T follicular helper cell (primary cell): Measurements from ENCODE around the gene PCDHA10.
"Not testable (repeated sequence)": the region's sequence is repeated elsewhere in the genome, so short reads cannot be mapped to it uniquely, and the experiment has no call there.

ENCODE experiments used
- DNase-seq: peaks from one replicate; pipeline ENCODE4 v3.0.0-alpha.2; 2020; ENCODE audit warnings: low read depth

PCDHA10 gene

DNA sequence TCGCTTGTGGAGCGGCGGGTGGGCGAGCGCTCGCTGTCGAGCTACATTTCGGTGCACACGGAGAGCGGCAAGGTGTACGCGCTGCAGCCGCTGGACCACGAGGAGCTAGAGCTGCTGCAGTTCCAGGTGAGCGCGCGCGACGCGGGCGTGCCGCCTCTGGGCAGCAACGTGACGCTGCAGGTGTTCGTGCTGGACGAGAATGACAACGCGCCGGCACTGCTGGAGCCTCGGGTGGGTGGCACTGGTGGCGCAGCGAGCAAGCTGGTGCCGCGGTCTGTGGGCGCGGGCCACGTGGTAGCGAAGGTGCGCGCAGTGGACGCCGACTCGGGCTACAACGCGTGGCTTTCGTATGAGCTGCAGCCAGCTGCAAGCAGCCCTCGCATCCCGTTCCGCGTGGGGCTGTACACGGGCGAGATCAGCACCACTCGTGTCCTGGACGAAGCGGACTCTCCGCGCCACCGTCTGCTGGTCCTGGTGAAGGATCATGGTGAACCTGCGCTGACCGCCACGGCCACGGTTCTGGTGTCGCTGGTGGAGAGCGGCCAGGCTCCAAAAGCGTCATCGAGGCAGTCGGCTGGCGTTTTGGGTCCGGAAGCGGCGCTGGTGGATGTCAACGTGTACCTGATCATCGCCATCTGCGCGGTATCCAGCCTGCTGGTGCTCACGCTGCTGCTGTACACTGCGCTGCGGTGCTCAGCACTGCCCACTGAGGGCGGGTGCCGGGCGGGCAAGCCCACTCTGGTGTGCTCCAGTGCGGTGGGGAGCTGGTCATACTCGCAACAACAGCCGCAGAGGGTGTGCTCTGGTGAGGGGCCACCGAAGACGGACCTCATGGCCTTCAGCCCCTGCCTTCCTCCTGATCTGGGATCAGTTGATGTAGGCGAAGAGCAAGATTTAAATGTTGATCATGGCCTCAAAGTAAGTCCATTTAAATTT is 12.6 kb upstream of the PCDHA10 start:
- no peak for DNase-seq

DNA sequence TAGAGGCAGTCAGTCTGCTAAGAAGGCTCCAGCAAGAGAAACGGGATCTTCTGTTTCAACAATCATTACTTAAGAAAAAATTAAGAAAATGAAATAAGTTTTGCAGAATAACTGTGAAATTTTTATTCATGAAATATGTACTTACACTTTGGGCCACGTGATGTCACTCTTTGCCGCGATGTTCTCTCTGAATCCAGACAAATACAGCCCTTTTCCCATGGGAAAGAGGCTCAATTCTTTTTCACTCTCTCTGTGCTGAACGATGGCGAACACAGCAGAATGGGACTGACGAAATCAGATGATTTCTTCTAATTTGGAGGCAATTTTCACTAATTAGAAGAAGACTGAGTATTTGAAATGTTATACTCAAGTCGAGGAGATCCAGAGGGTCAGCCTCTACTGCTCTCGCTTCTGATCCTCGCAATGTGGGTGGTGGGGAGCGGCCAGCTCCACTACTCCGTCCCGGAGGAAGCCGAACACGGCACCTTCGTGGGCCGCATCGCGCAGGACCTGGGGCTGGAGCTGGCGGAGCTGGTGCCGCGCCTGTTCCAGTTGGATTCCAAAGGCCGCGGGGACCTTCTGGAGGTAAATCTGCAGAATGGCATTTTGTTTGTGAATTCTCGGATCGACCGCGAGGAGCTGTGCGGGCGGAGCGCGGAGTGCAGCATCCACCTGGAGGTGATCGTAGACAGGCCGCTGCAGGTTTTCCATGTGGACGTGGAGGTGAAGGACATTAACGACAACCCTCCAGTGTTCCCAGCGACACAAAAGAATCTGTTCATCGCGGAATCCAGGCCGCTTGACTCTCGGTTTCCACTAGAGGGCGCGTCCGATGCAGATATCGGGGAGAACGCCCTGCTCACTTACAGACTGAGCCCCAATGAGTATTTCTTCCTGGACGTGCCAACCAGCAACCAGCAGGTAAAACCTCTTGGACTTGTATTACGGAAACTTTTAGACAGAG is 7.3 kb upstream of the PCDHA10 start, which contains the start of gene PCDHA9:
TSS of gene PCDHA9 (plus strand) at position 244 of the 964 bp plus-strand sequence. CDS start at position 358, 114 bp downstream.
- not testable (repeated sequence) for DNase-seq

DNA sequence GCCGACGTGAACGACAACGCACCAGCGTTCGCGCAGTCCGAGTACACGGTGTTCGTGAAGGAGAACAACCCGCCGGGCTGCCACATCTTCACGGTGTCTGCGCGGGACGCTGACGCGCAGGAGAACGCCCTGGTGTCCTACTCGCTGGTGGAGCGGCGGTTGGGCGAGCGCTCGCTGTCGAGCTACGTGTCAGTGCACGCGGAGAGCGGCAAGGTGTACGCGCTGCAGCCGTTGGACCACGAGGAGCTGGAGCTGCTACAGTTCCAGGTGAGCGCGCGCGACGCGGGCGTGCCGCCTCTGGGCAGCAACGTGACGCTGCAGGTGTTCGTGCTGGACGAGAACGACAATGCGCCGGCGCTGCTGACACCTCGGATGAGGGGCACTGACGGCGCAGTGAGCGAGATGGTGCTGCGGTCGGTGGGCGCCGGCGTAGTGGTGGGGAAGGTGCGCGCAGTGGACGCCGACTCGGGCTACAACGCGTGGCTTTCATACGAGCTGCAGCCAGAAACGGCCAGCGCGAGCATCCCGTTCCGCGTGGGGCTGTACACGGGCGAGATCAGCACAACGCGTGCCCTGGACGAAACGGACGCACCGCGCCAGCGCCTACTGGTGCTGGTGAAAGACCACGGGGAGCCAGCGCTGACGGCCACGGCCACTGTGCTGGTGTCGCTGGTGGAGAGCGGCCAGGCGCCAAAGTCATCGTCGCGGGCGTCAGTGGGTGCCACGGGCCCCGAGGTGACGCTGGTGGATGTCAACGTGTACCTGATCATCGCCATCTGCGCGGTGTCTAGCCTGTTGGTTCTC is 5.7 kb upstream of the PCDHA10 start:
- DNase-seq, result not testable (repeated sequence)

DNA sequence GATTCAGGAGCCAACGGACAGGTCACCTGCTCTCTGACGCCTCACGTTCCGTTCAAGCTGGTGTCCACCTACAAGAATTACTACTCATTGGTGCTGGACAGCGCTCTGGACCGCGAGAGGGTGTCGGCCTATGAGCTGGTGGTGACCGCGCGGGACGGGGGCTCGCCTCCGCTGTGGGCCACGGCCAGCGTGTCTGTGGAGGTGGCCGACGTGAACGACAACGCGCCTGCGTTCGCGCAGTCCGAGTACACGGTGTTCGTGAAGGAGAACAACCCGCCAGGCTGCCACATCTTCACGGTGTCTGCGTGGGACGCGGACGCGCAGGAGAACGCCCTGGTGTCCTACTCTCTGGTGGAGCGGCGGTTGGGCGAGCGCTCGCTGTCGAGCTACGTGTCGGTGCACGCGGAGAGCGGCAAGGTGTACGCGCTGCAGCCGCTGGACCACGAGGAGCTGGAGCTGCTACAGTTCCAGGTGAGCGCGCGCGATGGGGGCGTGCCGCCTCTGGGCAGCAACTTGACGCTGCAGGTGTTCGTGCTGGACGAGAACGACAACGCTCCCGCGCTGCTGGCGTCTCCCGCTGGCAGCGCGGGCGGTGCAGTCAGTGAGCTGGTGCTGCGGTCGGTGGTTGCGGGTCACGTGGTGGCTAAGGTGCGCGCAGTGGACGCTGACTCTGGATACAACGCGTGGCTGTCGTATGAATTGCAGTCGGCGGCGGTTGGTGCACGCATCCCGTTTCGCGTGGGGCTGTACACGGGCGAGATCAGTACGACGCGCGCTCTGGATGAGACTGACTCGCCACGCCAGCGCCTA is 1.7 kb downstream of the PCDHA10 start:
- no peak for DNase-seq

DNA sequence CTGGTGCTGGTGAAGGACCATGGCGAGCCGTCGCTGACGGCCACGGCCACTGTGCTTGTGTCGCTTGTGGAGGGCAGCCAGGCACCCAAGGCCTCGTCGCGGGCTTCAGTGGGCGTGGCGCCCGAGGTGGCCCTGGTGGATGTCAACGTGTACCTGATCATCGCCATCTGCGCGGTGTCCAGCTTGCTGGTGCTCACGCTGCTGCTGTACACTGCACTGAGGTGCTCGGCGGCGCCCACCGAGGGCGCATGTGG is 2.2 kb downstream of the PCDHA10 start:
- no peak for DNase-seq

DNA sequence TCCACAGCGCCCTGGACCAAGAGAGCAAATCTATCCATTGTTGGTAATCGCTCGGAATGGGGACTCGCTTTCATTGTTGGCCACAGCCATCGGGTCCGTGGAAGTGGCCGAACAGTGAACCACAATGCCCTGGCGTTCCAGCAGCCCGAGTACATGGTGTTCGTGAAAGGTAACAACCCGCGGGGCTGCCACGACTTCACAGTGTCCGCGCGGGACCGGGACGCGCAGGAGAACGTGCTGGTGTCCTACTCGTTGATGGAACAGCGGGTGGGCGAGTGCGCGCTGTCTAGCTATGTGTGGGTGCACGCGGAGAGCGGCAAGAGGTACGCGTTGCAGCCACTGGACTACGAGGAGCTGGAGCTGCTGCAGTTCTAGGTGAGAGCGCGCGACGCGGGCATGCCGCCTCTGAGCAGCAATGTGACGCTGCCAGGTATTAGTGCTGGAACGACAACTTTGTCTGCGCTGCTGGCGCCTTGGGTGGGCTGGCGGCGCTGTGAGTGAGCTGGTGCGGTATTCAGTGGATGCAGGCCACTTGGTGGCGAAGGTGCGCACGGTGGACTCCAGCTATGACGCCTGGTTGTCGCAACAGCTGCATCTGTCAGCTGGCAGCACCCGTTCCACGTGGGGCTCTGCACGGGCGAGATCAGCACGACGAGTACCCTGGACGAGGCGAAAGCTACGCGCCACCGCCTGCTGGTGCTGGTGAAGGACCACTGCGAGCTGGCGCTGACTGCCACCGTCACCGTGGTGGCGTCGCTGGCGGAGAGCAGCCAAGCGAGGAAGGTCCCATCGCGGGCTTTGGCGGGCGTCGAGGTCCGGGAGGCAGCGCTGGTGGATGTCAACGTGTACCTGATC is 7.0 kb downstream of the PCDHA10 start:
- DNase-seq, result no peak

DNA sequence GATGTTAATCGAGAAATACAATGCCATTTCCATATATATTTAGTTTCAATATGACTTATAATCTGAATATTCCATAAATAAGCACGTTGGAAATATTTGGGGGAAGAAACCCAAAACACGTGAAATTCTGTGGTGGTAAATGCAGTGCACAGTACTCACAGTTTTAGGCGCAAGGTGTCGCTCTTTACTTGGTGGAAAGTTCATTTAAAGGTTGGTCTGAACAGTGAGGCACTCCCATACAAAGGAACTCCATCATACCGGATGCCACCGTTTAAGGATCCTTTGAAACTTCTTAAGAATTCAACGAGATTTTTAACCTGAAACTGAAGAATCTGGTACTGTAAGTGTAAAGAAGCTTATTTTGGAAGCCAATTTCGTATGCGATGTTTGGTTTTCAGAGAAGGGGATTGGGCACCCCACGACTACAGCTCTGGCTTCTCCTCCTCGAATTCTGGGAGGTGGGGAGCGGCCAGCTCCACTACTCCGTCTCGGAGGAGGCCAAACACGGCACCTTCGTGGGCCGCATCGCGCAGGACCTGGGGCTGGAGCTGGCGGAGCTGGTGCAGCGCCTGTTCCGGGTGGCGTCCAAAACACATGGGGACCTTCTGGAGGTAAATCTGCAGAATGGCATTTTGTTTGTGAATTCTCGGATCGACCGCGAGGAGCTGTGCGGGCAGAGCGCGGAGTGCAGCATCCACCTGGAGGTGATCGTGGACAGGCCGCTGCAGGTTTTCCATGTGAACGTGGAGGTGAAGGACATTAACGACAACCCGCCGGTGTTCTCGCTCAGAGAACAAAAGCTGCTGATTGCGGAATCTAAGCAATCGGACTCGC is 13.2 kb downstream of the PCDHA10 start, which contains the start of gene PCDHA11:
TSS of gene PCDHA11 (plus strand) at position 237 of the 834 bp plus-strand sequence. CDS start at position 384, 147 bp downstream.
- DNase-seq, result no peak

DNA sequence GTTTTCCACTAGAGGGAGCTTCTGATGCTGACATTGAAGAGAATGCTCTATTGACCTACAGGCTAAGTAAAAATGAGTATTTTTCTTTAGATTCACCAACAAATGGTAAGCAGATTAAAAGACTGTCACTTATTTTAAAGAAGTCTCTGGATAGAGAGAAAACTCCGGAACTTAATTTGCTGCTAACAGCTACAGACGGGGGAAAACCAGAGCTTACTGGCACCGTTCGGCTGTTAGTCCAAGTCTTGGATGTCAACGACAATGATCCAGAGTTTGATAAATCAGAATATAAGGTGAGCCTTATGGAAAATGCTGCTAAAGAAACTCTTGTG is 13.8 kb downstream of the PCDHA10 start:
- no peak for DNase-seq

DNA sequence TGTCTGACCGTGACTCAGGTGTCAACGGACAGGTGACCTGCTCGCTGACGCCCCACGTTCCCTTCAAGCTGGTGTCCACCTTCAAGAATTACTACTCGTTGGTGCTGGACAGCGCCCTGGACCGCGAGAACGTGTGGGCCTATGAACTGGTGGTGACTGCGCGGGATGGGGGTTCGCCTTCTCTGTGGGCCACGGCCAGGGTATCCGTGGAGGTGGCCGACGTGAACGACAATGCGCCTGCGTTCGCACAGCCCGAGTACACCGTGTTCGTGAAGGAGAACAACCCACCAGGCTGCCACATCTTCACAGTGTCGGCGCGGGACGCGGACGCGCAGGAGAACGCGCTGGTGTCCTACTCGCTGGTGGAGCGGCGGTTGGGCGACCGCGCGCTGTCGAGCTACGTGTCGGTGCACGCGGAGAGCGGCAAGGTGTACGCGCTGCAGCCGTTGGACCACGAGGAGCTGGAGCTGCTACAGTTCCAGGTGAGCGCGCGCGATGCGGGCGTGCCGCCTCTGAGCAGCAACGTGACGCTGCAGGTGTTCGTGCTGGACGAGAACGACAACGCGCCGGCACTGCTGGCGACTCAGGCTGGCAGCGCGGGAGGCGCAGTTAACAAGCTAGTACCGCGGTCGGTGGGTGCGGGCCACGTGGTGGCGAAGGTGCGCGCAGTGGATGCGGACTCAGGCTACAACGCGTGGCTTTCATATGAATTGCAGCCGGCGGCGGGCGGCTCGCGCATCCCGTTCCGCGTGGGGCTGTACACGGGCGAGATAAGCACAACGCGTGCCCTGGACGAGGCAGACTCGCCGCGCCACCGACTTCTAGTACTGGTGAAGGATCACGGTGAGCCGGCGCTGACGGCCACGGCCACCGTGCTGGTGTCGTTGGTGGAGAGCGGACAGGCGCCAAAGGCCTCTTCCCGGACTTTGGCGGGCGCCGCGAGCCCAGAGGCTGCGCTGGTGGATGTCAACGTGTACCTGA is 14.8 kb downstream of the PCDHA10 start:
- no peak for DNase-seq

DNA sequence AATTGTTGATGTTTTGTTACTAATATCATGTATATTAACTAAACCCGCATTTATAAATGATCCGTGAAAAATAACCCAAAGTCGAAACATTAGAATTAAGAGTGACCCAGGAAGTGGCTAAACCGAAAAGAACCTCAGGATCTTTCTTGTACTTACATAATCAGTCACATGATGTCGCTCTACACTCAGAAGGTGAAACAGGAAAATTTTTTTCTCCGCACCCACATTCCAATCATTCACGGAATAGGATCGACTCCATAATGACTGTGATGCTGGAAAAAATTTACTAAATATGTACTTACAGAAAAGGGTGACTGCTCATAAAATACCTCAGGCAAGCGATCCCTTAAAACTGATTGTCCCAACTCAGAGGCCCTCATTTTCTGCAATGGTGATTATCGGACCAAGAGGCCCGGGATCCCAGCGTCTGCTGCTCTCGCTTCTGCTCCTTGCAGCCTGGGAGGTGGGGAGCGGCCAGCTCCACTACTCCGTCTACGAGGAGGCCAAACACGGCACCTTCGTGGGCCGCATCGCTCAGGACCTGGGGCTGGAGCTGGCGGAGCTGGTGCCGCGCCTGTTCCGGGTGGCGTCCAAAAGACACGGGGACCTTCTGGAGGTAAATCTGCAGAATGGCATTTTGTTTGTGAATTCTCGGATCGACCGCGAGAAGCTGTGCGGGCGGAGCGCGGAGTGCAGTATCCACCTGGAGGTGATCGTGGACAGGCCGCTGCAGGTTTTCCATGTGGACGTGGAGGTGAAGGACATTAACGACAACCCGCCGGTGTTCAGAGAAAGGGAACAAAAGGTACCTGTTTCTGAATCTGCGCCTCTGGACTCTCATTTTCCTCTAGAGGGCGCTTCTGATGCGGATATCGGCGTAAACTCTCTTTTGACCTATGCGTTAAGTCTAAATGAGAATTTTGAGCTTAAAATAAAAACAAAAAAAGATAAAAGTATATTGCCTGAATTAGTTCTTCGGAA is 19.7 kb downstream of the PCDHA10 start, which contains the start of gene PCDHA12:
TSS of gene PCDHA12 (plus strand) at position 224 of the 981 bp plus-strand sequence. CDS start at position 389, 165 bp downstream.
- no peak for DNase-seq

DNA sequence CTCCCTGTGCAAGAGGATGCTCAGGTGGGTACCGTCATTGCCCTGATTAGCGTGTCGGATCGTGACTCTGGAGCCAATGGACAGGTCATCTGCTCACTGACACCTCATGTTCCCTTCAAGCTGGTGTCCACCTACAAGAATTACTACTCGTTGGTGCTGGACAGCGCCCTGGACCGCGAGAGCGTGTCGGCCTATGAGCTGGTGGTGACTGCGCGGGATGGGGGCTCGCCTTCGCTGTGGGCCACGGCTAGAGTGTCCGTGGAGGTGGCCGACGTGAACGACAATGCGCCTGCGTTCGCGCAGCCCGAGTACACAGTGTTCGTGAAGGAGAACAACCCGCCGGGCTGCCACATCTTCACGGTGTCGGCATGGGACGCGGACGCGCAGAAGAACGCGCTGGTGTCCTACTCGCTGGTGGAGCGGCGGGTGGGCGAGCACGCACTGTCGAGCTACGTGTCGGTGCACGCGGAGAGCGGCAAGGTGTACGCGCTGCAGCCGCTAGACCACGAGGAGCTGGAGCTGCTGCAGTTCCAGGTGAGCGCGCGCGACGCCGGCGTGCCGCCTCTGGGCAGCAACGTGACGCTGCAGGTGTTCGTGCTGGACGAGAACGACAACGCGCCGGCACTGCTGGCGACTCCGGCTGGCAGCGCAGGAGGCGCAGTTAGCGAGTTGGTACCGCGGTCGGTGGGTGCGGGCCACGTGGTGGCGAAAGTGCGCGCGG is 21.0 kb downstream of the PCDHA10 start:
- DNase-seq, result not testable (repeated sequence)

DNA sequence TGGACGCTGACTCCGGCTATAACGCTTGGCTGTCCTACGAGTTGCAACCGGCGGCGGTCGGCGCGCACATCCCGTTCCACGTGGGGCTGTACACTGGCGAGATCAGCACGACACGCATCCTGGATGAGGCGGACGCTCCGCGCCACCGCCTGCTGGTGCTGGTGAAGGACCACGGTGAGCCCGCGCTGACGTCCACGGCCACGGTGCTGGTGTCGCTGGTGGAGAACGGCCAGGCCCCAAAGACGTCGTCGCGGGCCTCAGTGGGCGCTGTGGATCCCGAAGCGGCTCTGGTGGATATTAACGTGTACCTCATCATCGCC is 21.5 kb downstream of the PCDHA10 start:
- no peak for DNase-seq

DNA sequence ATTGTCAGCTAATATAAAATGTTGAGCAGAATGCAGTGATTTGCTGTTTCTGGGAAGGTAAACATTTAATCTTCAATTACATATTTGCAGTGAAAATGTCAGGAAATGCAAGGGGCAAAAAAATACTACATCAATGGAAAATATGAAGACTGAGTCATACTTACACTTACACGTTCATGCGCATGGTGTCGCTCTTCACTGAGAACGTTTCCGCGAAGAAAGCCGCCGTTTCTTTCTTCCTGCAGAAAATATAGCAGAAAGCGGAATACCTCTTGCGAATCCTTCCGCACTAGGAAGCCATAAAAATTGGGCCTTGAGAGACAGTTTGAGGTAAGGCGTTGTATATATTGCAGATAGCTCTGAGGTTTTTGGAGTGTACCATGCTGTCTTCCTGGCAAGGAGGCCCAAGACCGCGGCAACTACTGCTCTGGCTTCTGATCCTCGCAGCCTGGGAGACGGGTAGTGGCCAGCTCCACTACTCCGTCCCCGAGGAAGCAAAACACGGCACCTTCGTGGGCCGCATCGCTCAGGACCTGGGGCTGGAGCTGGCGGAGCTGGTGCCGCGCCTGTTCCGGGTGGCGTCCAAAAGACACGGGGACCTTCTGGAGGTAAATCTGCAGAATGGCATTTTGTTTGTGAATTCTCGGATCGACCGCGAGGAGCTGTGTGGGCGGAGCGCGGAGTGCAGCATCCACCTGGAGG is 26.3 kb downstream of the PCDHA10 start, which contains the start of gene PCDHA13:
TSS of gene PCDHA13 (plus strand) at position 236 of the 702 bp plus-strand sequence. CDS start at position 381, 145 bp downstream.
- no peak for DNase-seq

DNA sequence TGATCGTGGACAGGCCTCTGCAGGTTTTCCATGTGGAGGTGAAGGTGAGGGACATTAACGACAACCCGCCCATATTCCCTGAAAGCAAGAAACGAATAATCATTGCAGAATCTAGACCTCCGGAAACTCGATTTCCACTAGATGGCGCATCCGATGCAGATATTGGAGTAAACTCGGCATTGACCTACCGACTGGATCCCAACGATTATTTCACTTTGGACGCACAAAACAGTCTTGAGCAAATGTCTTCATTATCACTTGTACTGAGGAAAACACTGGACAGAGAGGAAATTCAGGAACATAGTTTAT is 26.8 kb downstream of the PCDHA10 start:
- DNase-seq, result no peak

DNA sequence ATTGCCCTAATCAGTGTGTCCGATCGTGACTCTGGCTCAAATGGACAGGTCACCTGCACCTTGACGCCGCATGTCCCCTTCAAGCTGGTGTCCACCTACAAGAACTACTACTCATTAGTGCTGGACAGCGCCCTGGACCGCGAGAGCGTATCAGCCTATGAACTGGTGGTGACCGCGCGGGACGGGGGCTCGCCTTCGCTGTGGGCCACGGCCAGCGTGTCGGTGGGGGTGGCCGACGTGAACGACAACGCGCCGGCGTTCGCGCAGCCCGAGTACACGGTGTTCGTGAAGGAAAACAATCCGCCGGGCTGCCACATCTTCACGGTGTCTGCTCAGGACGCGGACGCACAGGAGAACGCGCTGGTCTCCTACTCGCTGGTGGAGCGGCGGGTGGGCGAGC is 27.7 kb downstream of the PCDHA10 start:
- DNase-seq, result no peak
